ENCODE measurements around the gene TNRC6A.
"Not testable (repeated sequence)": the region's sequence is repeated elsewhere in the genome, so short reads cannot be mapped to it uniquely, and the experiment has no call there.

Gene TNRC6A

GRCh38 chr16:24728891-24729242 is 584 bp upstream of the TNRC6A start:
- no peak for DNase-seq

- no peak for DNase-seq
These were observed 732 bp downstream of the TNRC6A start for GRCh38 chr16:24729951-24730815.

GRCh38 chr16:24730914-24731313 is 1.5 kb downstream of the TNRC6A start:
- DNase-seq: no peak

DNA sequence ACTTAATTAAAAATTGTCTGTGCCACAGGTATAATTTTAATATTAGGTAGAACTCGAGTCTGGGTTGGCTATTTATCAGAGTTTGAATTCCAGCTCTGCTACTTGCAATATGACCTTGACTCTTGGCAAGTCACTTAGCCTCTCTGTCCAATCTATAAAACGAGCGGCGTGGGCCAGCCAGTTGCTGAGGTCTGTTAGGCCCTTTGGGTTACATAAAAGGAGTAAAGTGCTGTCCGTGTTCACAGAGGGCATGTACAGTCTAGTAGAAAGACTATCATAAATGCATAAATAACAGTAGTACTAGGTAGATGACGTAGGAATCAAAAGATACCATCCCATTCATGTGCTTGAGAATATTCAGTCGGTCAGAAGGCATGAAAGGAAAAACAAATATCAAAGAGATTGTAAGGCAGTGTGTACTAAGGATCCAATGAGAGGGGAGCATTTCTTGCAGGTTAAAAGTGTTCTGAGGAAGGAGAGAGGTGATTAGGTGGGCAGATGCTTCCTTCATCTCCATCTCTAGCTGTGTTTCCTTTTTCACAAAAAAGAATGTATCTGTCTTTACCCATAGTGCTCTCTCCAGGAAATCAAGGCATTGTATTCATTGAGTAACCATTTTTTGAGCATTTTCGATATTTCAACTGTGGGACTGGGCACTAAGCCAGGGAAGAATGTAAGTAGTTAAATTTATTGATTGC is 2.4 kb downstream of the TNRC6A start:
- DNase-seq: no peak

- DNase-seq: no peak
These were observed 4.9 kb downstream of the TNRC6A start for GRCh38 chr16:24734382-24734781.

GRCh38 chr16:24736758-24737157 is 7.3 kb downstream of the TNRC6A start:
- no peak for DNase-seq

DNA sequence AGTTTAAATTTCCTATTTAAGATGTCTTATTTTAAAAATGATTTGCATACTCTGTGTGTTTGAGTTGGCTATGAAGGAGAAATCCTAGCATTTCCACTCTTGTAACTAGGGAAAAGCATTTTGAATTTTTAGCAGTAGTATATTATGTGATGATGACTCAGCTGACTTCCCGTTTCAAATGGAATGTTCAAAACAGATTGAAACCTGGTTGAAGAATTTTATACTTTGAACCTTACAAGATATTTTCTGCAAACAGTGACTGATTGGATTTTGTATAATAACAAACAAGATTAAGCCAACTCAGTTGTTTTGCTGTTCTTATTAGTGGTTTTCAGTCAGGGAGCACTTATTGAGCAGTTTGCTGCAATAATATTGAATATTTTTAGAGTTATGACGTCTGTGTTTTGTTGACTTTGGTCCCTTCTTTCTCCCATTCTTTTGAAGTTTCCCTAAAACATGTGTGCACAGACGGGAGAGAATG is 8.0 kb downstream of the TNRC6A start:
- DNase-seq: no peak

DNA sequence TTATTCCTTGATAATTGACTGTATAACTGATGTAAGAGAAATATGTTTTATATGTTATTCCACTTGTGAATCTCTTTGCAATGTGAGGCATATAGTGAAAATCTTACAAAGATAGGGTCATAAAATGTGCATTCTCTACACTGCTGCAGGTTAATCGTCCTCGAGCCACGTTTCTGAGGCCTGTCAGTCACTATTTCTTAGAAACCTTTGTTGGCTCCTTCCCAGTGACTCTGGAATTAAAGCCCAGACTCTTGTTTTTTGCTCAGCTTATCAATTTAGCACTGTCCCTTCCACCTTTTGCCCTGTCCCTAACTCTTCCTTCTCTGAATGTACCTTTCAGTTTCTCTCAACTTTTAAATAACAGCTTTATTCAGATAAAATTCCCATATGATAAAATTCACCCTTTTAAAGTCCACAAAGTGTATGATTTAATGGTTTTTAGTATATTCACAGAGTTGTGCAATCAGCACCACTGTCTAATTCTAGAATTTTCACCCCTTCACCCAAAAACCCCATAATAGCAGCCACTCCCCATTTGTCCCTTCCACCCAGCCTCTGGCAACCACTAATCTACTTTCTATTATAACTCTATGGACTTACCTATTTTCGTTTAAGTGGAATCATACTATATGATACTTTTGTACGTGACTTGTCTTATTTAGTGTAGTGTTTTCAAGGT is 8.6 kb downstream of the TNRC6A start:
- DNase-seq: no peak

GRCh38 chr16:24738895-24739294 is 9.4 kb downstream of the TNRC6A start:
- DNase-seq: no peak

DNA sequence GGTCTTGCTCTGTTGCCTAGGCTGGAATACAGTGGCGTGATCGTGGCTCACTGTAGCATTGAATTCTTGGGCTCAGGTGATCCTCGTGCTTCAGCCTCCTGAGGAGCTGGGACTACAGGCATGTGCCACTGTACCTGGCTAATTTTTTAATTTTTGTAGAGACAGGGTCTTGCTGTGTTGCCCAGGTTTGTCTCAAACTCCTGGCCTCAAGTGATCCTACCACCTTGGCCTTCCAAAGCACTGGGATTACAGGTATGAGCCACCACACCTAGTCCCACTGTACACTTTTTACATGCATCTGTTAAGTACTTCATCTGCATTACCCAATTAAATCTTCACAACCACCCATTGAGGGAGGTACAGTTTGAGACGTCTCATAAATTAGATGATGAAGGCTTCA is 12.4 kb downstream of the TNRC6A start:
- no peak for DNase-seq

DNA sequence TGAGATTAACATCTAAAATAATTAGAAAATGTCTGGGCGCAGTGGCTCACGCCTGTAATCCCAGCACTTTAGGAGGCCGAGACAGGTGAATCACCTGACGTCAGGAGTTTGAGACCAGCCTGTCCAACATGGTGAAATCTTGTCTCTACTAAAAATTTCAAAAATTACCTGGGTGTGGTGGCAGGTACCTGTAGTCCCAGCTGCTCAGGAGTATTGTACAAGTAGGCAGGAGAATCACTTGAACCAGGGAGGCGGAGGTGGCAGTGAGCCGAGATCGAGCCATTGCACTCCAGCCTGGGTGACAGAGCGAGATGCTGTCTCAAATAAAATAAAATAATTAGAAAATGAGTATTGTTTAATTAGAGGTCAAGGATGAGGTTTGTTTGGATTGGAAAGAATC is 13.2 kb downstream of the TNRC6A start:
- not testable (repeated sequence) for DNase-seq

- no peak for DNase-seq
These were observed 15.9 kb downstream of the TNRC6A start for GRCh38 chr16:24745391-24745790.

- no peak for DNase-seq
These were observed 16.3 kb downstream of the TNRC6A start for GRCh38 chr16:24745791-24746190.

DNA sequence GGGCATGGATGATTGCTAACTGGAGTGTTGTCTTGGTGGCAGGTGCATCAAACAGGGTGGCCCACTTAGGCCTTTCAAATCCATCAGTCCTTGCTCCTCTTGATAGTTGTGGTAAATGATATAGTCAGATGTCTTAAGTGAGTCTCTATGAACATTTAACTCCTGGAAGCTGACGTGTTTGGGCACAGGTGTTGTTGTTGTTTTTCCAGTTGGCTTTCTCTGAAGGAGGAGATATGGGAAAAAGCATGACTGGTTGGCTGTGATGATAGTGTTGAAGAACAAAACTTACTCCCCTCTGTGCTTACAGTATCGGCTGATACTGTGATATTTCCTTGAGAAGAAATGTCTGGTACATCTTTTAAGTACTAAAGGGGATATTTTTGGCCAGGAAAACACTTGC is 18.0 kb downstream of the TNRC6A start:
- no peak for DNase-seq

GRCh38 chr16:24748242-24748641 is 18.8 kb downstream of the TNRC6A start:
- no peak for DNase-seq

- DNase-seq: no peak
These were observed 19.9 kb downstream of the TNRC6A start for GRCh38 chr16:24749310-24749709.

DNA sequence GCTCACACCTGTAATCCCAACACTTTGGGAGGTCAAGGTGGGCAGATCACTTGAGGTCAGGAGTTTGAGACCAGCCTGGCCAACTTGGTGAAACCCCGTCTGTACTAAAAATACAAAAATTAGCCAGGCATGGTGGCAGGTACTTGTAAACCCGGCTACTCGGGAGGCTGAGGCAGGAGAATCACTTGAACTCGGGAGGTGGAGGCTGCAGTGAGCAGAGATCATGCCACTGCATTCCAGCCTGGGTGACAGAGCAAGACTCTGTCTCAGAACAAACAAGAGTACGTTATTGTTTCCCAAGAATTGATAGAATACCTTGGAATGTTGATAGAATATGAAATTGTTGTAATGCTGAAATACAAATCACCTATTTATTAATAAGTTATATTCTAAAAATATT is 20.4 kb downstream of the TNRC6A start:
- not testable (repeated sequence) for DNase-seq

DNA sequence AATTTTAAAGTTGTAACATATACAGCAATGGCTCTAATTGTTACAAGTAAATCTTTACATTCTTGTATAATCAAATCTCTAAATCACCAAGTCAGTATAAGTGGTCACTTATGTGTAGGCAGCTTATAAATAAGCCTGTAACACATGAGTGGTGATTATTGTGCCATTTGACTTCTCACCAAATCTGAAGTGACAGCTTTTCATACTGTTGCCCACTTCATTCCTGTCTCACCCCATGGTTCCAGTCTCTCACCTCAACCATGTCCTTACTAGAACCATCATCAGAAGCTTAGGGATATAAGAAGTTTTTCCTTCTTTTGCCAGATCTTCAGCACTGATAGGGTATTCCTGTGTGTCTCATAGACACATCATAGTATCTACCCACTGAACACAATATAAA is 23.5 kb downstream of the TNRC6A start:
- DNase-seq: no peak

DNA sequence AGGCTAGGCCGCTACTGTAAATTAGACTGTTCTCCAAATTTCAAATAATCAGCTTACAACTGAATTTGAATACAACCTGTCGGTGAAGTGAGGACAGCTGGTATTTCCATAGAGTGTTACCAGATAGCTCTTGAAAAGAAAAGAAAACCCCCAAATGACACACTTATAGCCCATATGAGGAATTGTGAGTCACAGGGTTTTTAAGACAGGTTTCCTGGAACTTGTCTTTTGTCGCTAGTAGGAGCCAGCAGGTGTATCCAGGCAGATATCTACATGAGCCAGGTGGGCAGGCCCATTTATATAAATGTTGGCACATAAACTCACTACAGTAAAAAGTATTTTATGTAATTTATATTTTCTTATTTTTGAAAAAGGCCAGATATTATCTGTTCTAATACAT is 24.0 kb downstream of the TNRC6A start:
- DNase-seq: no peak

DNA sequence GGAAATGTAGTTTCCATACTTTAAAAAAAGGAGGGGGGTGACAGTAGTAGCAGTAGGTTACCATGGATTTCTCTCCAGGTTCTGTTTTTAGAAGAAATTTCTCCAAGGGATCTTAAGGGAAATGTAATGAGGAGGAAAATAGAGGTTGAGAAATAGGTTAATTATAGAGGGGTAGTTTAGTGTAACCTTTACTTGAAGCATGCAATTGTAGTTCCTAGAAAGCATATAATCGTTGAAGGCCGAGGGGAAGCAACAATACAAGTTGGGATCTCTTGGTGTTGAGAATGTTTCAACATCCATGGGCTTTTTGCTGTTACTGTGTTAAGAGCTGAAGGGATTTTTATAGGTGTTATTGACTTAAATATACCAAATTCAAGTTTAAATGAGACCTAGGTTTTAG is 25.1 kb downstream of the TNRC6A start:
- DNase-seq: no peak

- no peak for DNase-seq
These were observed 25.9 kb downstream of the TNRC6A start for GRCh38 chr16:24755201-24755874.

DNA sequence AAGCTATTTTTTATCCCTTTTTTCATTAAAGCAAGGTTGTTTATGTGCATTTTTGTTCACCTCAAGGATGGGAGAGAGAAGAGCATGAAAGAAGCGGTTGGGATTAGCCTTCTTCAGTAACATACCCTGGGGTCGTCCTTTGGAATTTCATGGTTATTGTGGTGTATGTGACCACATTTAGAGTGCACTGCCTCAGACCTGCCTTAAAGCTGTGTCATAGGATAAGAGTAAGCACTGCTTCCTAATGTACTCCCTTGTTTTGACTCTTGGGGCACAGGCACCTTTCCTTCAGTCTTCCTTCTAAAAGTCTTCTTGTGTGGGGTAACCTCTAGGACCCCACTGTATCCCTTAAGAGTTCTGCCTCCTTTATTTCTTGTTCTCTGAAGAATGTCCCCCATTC is 28.9 kb downstream of the TNRC6A start:
- DNase-seq: no peak

GRCh38 chr16:24759006-24759405 is 29.6 kb downstream of the TNRC6A start:
- no peak for DNase-seq

Measured in SHP77 treated with DMSO at 0.1 percent for 48 hours (cell line).